ENCODE data around the gene TTC38. TPM values are rescaled to one million over a fixed set of nuclear protein-coding genes. Genes with fewer than 3 reads are reported as not detected.
"Not testable (repeated sequence)": the region's sequence is repeated elsewhere in the genome, so short reads cannot be mapped to it uniquely, and the experiment has no call there.

TTC38 gene
- total RNA-seq, 3 donors from 2014 or later = 5.5 to 6.0 (median 6.0) TPM

DNA sequence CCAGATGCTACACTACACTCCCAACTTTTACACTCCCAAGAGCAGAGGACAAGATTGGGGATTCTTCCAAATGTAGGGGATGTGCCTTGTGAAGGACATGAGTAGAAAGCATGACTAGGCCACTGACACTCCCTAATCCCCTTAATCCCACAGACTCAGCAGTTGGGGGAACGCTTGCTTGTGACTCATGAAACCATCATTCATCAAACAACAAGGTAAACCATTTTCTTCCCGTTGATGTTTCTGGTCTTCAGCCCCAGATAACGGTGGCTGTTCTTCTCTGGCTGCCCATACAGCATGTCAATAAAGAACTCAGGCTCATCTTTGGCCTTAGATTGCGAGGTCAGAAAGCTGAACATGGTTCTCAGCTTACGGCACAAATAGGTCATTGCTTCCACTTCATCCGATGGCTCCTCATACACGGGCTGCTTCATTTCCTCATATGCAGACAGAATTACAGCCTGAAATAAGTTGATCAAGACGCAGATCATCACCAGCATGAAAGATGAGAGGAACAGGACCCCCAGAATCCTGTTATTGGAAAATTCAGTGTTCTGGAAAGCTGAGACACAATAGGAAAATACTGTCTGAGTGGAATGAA lies 11.3 kb upstream of the TTC38 start:
- Mint-ChIP-seq H3K27me3 (ENCODE audit: low read depth) (peaks cover 22% of the 10 kb centered on the region), H3K4me3 (no peak overlapping the region), H3K9me3 (no peaks in the 10 kb centered on the region), H3K36me3 (ENCODE audit: insufficient read depth) (no peaks in the 10 kb centered on the region), H3K4me1 (ENCODE audit: low read depth) (peaks cover 11% of the 10 kb centered on the region)
- ATAC-seq = no peak
- no peak for DNase-seq

DNA sequence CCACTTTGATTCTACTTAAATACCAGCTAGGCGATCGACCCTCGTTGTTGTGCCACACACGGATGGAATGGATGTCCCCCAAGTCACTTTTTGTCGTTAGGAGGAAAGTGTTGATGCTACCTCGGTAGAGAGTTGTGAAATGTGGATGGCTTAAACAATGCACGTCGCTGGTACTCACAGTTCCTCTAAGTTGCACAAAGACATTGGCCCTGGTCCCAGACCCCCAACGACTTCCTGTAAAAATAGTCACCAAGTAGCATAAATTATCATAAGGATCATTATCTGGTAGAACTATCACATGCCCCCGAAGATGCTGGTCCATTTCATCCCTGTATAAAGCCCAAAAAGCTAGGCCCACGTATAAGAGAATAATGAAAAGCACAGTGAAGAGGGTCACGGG lies 8.4 kb upstream of the TTC38 start:
- DNase-seq = no peak
- no peak for ATAC-seq
- no peaks in the 10 kb centered on the region for H3K9me3 Mint-ChIP-seq
- no peaks in the 10 kb centered on the region for H3K36me3 Mint-ChIP-seq (ENCODE audit: insufficient read depth)
- H3K4me1 Mint-ChIP-seq (ENCODE audit: low read depth) = peaks cover 4% of the 10 kb centered on the region
- H3K4me3 Mint-ChIP-seq = no peak overlapping the region
- peaks cover 45% of the 10 kb centered on the region for H3K27me3 Mint-ChIP-seq (ENCODE audit: low read depth)

DNA sequence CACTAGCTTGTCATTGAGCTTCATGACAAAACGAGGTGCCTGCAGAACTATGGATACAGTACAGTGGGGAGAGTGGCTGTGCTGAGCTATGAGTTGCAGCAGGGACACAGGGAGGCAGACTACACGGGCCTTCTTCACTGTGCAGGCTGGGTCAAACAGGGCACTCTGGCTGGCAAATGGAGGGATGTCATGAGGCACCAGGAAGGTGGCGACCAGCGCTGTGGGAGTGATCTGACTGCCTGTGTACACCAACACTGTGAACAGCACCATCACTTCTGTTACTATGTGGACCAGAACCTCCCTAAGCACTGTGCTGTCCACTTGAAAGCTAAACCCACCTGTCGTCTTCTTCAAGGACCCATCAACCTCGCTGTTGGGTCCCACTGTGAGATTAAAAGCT lies 7.8 kb upstream of the TTC38 start:
- peaks cover 47% of the 10 kb centered on the region for H3K27me3 Mint-ChIP-seq (ENCODE audit: low read depth)

DNA sequence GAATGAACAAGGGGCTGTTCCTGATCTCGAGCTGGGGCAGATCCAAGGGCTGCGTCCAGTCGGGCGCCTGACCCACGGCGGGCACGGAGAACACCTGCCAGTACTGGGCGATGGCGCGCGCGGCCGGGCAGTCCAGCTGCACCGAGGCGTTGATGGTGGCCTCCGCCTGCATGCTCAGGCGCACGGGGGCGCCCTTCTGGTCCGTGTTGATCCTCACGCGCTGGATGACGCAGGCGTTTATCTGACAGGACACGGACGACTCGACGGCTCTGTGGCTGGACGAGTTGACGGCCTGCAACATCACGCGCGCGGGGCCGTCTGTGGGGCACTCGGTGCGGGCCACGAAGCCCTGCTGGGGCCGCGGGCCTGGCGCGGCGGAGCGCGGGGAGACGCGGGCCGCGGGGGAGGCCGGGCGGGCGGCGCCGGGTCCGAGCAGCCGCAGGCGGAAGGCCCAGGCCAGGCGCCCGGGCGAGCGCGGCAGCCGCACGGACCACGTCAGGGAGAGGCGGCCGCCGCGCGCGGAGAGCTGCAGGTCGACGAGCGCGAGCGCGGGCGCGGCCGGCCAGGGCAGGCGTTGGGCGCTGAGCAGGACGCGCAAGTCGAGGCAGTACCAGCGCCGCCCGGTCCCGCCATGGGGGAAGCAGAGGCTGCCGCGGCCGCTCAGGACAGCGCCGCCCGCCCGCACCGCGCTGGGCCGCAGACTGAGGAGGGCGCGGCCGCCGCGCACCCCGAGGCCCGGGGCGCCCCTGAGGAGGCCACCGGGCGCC lies 5.2 kb upstream of the TTC38 start:
- peaks cover 10% of the 10 kb centered on the region for H3K4me1 Mint-ChIP-seq (ENCODE audit: low read depth)
- H3K36me3 Mint-ChIP-seq (ENCODE audit: insufficient read depth) = no peaks in the 10 kb centered on the region
- H3K9me3 Mint-ChIP-seq = no peaks in the 10 kb centered on the region
- H3K27me3 Mint-ChIP-seq (ENCODE audit: low read depth) = peaks cover 58% of the 10 kb centered on the region
- no peak for DNase-seq
- peak; percentile 45 to 63 for ATAC-seq
- H3K4me3 Mint-ChIP-seq = no peak overlapping the region

More for the DNA sequence above, 7.8 kb upstream of the TTC38 start:
- peaks cover 4% of the 10 kb centered on the region for H3K4me1 Mint-ChIP-seq (ENCODE audit: low read depth)
- no peaks in the 10 kb centered on the region for H3K9me3 Mint-ChIP-seq
- DNase-seq (no peak), ATAC-seq (no peak)
- H3K36me3 Mint-ChIP-seq (ENCODE audit: insufficient read depth) = no peaks in the 10 kb centered on the region
- H3K4me3 Mint-ChIP-seq = no peak overlapping the region

DNA sequence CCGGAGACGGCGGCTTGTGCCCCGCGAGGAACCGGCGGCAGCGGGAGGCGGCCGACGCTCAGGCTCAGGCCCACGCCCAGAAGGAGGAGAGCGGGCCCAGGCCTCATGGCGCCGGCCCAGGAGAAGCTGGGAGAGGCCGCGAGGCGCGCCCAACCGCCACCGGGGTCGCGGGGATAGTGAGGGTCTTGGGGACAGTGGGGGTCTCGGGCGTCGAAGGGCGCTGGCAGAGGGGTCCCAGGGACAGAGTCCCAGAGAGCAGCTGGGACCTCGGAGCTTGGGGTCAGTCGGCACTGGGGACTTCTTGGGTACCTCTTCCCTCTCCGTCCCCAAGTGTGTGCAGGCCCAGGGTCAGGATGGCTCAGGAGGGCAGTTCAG lies 4.6 kb upstream of the TTC38 start, which contains the start of gene PKDREJ:
Gene PKDREJ (minus strand): TSS at position 128 of the 375 bp plus-strand sequence. CDS start 21 bp downstream, at position 107.
- H3K4me1 Mint-ChIP-seq (ENCODE audit: low read depth) = peaks cover 12% of the 10 kb centered on the region
- H3K9me3 Mint-ChIP-seq = no peaks in the 10 kb centered on the region
- H3K36me3 Mint-ChIP-seq (ENCODE audit: insufficient read depth) = no peaks in the 10 kb centered on the region
- peaks cover 58% of the 10 kb centered on the region for H3K27me3 Mint-ChIP-seq (ENCODE audit: low read depth)
- ATAC-seq (no peak), DNase-seq (no peak)
- H3K4me3 Mint-ChIP-seq = peak within 1 kb of the TSS; percentile 39

DNA sequence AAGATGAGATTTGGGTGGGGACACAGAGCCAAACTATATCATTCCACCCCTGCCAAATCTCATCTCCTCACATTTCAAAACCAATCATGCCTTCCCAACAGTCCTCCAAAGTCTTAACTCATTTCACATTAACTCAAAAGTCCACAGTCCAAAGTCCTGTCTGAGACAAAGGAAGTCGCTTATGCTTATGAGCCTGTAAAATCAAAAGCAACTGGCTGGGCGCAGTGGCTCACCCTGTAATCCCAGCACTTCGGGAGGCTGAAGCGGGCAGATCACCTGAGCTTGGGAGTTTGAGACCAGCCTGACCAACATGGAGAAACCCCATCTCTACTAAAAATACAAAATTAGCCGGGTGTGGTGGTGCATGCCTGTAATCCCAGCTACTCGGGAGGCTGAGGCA lies 3.3 kb upstream of the TTC38 start:
- Mint-ChIP-seq H3K4me1 (ENCODE audit: low read depth) (peaks cover 15% of the 10 kb centered on the region), H3K27me3 (ENCODE audit: low read depth) (peaks cover 52% of the 10 kb centered on the region)
- ATAC-seq; DNase-seq; H3K4me3 Mint-ChIP-seq; H3K9me3 Mint-ChIP-seq; H3K36me3 Mint-ChIP-seq (ENCODE audit: insufficient read depth): not testable (repeated sequence)

DNA sequence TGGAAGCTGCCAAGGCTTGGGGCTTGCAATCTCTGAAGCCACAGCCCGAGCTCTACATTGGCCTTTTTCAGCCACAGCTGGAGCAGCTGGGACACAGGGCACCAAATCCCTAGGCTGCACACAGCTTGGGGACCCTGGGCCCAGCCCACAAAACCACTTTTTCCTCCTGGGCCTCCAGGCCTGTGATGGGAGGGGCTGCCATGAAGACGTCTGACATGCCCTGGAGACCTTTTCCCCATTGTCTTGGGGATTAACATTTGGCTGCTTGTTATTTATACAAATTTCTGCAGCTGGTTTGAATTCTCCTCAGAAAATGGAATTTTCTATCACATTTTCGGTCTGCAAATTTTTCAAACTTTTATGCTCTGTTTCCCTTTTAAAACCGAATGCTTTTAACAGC lies 2.2 kb upstream of the TTC38 start:
- Mint-ChIP-seq H3K27me3 (ENCODE audit: low read depth) (peaks cover 44% of the 10 kb centered on the region), H3K4me1 (ENCODE audit: low read depth) (peaks cover 19% of the 10 kb centered on the region)
- H3K4me3 Mint-ChIP-seq; DNase-seq; H3K9me3 Mint-ChIP-seq; H3K36me3 Mint-ChIP-seq (ENCODE audit: insufficient read depth); ATAC-seq: not testable (repeated sequence)

DNA sequence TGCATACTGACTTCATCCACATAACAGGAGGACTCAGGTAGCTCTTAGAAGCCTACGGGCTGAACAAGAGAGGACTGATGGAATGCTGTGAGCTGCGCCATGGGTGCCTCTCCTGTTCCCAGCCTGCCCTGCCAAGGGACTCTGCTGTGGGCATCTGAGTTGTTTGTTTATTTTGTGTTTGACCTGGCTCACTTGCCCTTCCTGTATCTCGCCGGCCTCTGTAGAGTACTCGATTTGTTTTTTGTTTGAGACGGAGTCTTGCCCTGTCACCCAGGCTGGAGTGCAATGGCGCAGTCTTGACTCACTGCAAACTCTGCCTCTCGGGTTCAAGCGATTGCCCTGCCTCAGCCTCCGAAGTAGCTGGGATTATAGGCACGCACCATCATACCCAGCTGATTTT lies 1.8 kb downstream of the TTC38 start:
- DNase-seq (no peak), ATAC-seq (no peak)
- Mint-ChIP-seq H3K27me3 (ENCODE audit: low read depth) (peaks cover 11% of the 10 kb centered on the region), H3K36me3 (ENCODE audit: insufficient read depth) (peaks cover 1% of the 10 kb centered on the region), H3K4me3 (peak overlapping the region; percentile 61), H3K4me1 (ENCODE audit: low read depth) (peaks cover 15% of the 10 kb centered on the region), H3K9me3 (no peaks in the 10 kb centered on the region)

DNA sequence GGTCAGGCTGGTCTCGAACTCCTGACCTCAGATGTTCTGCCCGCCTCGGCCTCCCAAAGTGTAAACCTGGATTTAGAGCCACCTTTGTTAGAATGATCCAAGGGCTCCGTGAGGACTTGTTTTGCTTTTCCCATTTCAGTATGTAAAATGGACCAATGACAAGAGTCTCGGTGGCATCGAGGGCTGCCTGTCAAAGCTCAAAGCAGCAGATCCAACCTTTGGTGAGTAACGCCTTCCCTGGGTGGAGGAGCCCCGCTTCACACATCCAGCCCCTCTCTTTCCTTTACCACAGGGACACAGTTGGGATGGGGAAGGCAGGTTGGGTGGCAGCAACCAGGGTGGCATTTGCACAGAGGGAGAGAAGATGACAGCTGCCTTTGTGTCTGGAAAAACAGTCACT lies 4.4 kb downstream of the TTC38 start:
- Mint-ChIP-seq H3K4me3 (no peak overlapping the region), H3K4me1 (ENCODE audit: low read depth) (peaks cover 18% of the 10 kb centered on the region), H3K27me3 (ENCODE audit: low read depth) (no peaks in the 10 kb centered on the region), H3K36me3 (ENCODE audit: insufficient read depth) (peaks cover 12% of the 10 kb centered on the region), H3K9me3 (peaks cover 4% of the 10 kb centered on the region)
- DNase-seq (no peak), ATAC-seq (no peak)

DNA sequence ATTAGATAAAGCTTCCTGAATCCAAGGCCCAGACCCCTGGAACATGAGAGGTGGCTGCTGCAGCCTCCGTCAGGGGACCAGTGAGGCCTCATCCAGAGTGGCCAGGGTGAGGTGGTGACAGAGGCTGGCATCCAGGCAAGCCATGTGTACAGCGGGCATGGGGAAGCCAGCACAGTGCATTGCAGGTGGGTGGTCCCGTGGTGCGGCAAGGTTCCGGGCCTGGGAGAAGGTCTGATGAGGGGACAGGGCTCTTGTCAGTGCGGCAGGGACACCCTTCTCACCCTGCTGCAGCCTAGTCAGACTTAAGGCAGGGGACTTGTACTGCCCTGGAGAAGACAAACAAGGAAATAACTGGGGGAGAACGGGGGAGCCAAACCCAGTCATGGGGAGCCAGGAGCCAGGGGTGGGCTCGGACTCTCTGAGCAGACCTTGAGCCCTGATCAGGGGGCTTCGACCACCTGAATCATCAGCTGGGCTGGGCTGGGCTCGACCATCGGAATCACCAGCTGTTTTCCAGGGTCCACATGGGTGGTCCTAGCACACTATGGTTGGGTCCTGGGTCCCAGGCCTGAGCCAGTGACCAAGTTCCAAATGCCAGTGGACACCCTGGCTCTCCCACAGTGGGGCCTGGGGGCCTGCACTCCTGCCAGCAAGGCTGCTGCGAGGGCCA lies 5.1 kb downstream of the TTC38 start:
- ATAC-seq = no peak
- Mint-ChIP-seq H3K4me1 (ENCODE audit: low read depth) (peaks cover 12% of the 10 kb centered on the region), H3K36me3 (ENCODE audit: insufficient read depth) (peaks cover 14% of the 10 kb centered on the region), H3K4me3 (no peak overlapping the region), H3K9me3 (peaks cover 4% of the 10 kb centered on the region), H3K27me3 (ENCODE audit: low read depth) (no peaks in the 10 kb centered on the region)
- no peak for DNase-seq

DNA sequence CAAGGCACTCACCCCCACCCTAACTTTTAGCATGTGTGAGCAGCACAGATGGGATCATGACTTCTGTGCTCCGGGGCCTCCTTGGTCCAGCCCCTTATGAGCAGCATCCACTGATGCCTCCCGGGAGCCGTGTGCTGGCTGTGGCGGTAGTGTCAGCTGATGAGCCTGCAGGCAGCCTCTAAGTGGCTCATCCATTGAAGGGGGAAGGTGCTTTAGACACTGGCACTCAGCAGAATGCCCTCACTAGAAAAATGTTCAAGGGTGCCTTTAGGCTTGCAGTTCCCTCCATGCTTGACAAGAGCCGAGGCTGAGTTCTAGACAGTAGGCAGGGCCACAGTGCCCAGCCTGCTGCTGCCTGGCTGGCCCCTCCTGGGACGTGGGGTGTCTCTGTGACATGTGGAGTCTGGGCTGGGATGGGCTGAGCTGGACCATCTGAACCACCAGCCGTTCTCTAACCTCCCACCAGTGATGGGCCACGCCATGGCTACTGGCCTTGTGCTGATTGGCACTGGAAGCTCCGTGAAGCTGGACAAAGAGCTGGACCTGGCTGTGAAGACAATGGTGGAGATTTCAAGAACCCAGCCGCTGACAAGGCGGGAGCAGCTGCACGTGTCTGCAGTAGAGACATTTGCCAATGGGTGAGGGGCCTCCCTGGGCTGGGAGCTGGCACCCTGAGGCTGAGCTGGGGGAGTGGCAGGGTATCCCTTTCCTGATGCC lies 5.8 kb downstream of the TTC38 start:
- H3K9me3 Mint-ChIP-seq = peaks cover 4% of the 10 kb centered on the region
- H3K4me1 Mint-ChIP-seq (ENCODE audit: low read depth) = peaks cover 9% of the 10 kb centered on the region
- no peaks in the 10 kb centered on the region for H3K27me3 Mint-ChIP-seq (ENCODE audit: low read depth)
- H3K36me3 Mint-ChIP-seq (ENCODE audit: insufficient read depth) = peaks cover 19% of the 10 kb centered on the region
- no peak for ATAC-seq
- no peak overlapping the region for H3K4me3 Mint-ChIP-seq
- no peak for DNase-seq

DNA sequence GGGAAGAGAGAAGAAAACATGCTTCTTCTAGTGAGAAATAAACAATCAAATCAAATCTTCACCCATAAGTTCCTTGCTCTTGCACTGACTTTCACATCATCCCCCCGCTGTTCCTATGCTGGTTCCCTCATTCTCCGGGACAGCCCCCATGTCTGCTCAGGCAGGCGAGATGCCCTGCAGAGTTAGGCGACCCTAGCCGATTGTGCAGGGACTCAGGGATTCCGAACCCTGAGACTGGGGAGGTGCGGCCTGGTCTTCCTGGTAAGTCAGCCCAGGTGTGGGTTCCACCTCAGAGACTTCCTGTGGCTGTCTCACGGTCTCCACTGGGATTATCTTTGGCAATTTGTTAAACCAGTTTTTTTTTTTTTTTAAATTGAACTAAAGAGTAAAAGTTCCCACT lies 6.6 kb downstream of the TTC38 start:
- Mint-ChIP-seq H3K27me3 (ENCODE audit: low read depth) (no peaks in the 10 kb centered on the region), H3K9me3 (peaks cover 4% of the 10 kb centered on the region), H3K4me1 (ENCODE audit: low read depth) (peaks cover 9% of the 10 kb centered on the region), H3K36me3 (ENCODE audit: insufficient read depth) (peaks cover 19% of the 10 kb centered on the region), H3K4me3 (no peak overlapping the region)
- ATAC-seq (no peak), DNase-seq (no peak)

DNA sequence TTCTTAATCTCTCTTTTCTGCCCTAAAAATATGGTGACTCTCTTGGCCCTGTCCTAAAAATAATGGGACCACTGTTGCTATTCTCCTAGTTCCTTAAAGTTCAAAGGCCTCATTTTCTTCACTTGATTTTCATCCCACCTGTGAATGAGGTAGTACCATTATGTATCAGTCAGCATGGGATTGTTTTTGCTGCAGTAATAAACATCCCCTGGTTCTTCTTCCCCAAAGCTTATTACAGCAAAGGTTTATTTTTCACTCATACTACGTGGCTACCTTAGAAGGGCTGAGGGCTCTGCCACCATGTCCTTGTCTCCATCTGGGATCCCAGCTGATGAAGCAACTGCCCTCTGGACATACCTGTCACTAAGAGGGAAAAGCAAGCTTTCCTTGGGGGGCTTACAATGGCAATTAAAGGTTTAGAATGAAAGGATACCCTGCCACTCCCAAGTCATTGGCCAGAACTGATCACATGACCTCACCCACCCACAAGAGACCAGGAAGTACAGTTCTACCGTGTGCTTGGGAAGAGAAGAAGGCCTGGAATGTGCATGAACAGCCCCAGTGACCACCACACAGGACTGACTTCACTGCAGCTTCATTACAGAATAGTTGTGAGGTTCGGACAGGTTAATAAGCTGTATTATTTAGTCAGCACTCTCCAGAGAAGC lies 7.8 kb downstream of the TTC38 start:
- no peak overlapping the region for H3K4me3 Mint-ChIP-seq
- H3K9me3 Mint-ChIP-seq = peaks cover 4% of the 10 kb centered on the region
- peaks cover 19% of the 10 kb centered on the region for H3K36me3 Mint-ChIP-seq (ENCODE audit: insufficient read depth)
- H3K27me3 Mint-ChIP-seq (ENCODE audit: low read depth) = no peaks in the 10 kb centered on the region
- H3K4me1 Mint-ChIP-seq (ENCODE audit: low read depth) = peaks cover 4% of the 10 kb centered on the region
- ATAC-seq = no peak
- no peak for DNase-seq

DNA sequence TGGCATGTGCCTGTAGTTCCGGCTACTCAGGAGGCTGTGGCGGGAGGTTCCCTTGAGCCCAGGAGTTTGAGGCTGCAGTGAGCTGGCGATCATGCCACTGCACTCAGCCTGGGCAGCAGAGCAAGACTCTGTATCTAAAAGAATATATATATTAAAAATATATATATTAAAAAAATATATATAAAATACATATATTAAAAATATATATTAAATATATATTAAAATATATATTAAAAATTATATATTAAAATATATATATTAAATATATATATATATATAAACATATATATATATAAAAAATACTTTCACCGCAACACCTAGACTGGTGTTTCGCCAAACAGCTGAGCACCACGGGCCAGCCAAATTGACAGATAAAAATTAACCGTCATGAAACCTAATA lies 8.8 kb downstream of the TTC38 start:
- no peaks in the 10 kb centered on the region for H3K27me3 Mint-ChIP-seq (ENCODE audit: low read depth)
- DNase-seq (no peak), ATAC-seq (no peak)
- H3K4me3 Mint-ChIP-seq = no peak overlapping the region
- peaks cover 7% of the 10 kb centered on the region for H3K4me1 Mint-ChIP-seq (ENCODE audit: low read depth)
- H3K36me3 Mint-ChIP-seq (ENCODE audit: insufficient read depth) = peaks cover 21% of the 10 kb centered on the region
- H3K9me3 Mint-ChIP-seq = peaks cover 4% of the 10 kb centered on the region

Data from activated T-cell treated with anti-CD3 and anti-CD28 coated beads, Interleukin-2, amount 50 U/mL, for 4 hours (primary cell).